Ureter (tissue), 1 donor: Measurements from ENCODE around the gene SCN1B. TPM values are rescaled to one million over a fixed set of nuclear protein-coding genes. Genes with fewer than 3 reads are reported as not detected.

Source experiments
- DNase-seq: peaks from one replicate; pipeline ENCODE4 v3.0.0-alpha.2; 2020; ENCODE audit warnings: low spot score
- total RNA-seq: library from RNA; stranded (reverse); gene quantifications from one replicate; pipeline ENCODE4 v1.2.4, GENCODE V29; 2023
- donor health status: DM: yes; HTN: yes; CAD: no.

The SCN1B gene
- total RNA-seq, 1 donor from 2014 or later, result 9.8 TPM

GRCh38 chr19:35053667-35054293, 23.5 kb downstream of the SCN1B start:
- DNase-seq, result no peak

- DNase-seq, result no peak
These were observed 24.4 kb downstream of the SCN1B start for GRCh38 chr19:35054626-35055025.

- DNase-seq, result no peak
These were observed 25.5 kb downstream of the SCN1B start for GRCh38 chr19:35055715-35056179.

GRCh38 chr19:35056513-35057063, 26.3 kb downstream of the SCN1B start:
- DNase-seq, result no peak

- DNase-seq, result no peak
These were observed 28.1 kb downstream of the SCN1B start for GRCh38 chr19:35058370-35058769.

- no peak for DNase-seq
These were observed 28.9 kb downstream of the SCN1B start for GRCh38 chr19:35059006-35059798.

- DNase-seq, result no peak
These were observed 29.5 kb downstream of the SCN1B start for GRCh38 chr19:35059799-35060091.

- DNase-seq, result no peak
These were observed 30.0 kb downstream of the SCN1B start for GRCh38 chr19:35060160-35060855.

- DNase-seq, result no peak
These were observed 31.5 kb downstream of the SCN1B start for GRCh38 chr19:35061583-35062373.

- DNase-seq, result no peak
These were observed 32.7 kb downstream of the SCN1B start for GRCh38 chr19:35062942-35063341.

GRCh38 chr19:35063940-35064818, 33.9 kb downstream of the SCN1B start:
- no peak for DNase-seq

- no peak for DNase-seq
These were observed 35.3 kb downstream of the SCN1B start for GRCh38 chr19:35065574-35065973.

- DNase-seq, result no peak
These were observed 35.9 kb downstream of the SCN1B start for GRCh38 chr19:35066121-35066520.

GRCh38 chr19:35066691-35067563, 36.7 kb downstream of the SCN1B start:
- DNase-seq, result peak; percentile 87

GRCh38 chr19:35068941-35069634, 38.8 kb downstream of the SCN1B start:
- no peak for DNase-seq

- DNase-seq, result no peak
These were observed 39.4 kb downstream of the SCN1B start for GRCh38 chr19:35069696-35070095.

GRCh38 chr19:35070471-35070870, 40.2 kb downstream of the SCN1B start:
- no peak for DNase-seq

- DNase-seq, result no peak
These were observed 43.2 kb downstream of the SCN1B start for GRCh38 chr19:35073516-35073915.

GRCh38 chr19:35073941-35074340, 43.7 kb downstream of the SCN1B start:
- no peak for DNase-seq
